CD8-positive, alpha-beta memory T cell (primary cell): Measurements from ENCODE around the gene FGD3. TPM values are rescaled to one million over a fixed set of nuclear protein-coding genes. Genes with fewer than 3 reads are reported as not detected.

ENCODE experiments used
- CTCF ChIA-PET: fragments of 350-600 bp; sonication (Branson Sonifier 250); formaldehyde crosslinking; loops from one replicate; lab custom pipeline; 2021; ENCODE audit warnings: antibody characterized with exemption; lab: Charles Lee
- POLR2A ChIA-PET: fragments of 350-600 bp; sonication (Branson Sonifier 250); formaldehyde crosslinking; loops from one replicate; lab custom pipeline; 2021; ENCODE audit warnings: antibody characterized with exemption; lab: Charles Lee
- DNase-seq, 5 donors: peaks; one replicate each; pipeline versions ENCODE4 v3.0.0 to v3.0.0-alpha.2; 2020 to 2022; ENCODE audit warnings: mixed read lengths in 1 of 5
- H3K27ac ChIP-seq: one replicate; pipeline ENCODE4 v1.7.0; 2013; ENCODE audit warnings: low read depth, mild to moderate bottlenecking, low read length, moderate library complexity
- H3K27me3 ChIP-seq: 2 replicates; pipeline ENCODE4 v1.7.0; 2013; ENCODE audit warnings: low read length, mild to moderate bottlenecking; ENCODE audit not compliant: insufficient read depth, poor library complexity, severe bottlenecking
- H3K36me3 ChIP-seq: 2 replicates; pipeline ENCODE4 v1.7.0; 2013; ENCODE audit warnings: mild to moderate bottlenecking, low read length, moderate library complexity; ENCODE audit not compliant: insufficient read depth
- H3K4me1 ChIP-seq: 2 replicates; pipeline ENCODE4 v1.7.0; 2013; ENCODE audit warnings: mild to moderate bottlenecking, low read length, moderate library complexity; ENCODE audit not compliant: insufficient read depth
- H3K4me3 ChIP-seq: 2 replicates; pipeline ENCODE4 v1.7.0; 2013; ENCODE audit warnings: mild to moderate bottlenecking, low read length
- H3K9me3 ChIP-seq: 2 replicates; pipeline ENCODE4 v1.7.0; 2013; ENCODE audit warnings: mild to moderate bottlenecking, low read length
- H3K27ac Mint-ChIP-seq, 8 donors: one replicate each; pipeline ENCODE4 v1.8.0; 2020 to 2021; ENCODE audit warnings: mixed read lengths in 8 of 8, mild to moderate bottlenecking in 6 of 8, inconsistent platforms in 3 of 8, moderate library complexity in 3 of 8
- H3K27me3 Mint-ChIP-seq, 2 donors: one replicate each; pipeline ENCODE4 v1.8.0; 2020 to 2021; ENCODE audit warnings: mixed read lengths in 2 of 2, mild to moderate bottlenecking in 1 of 2, moderate library complexity in 1 of 2
- H3K36me3 Mint-ChIP-seq, 3 donors: one replicate each; pipeline ENCODE4 v1.8.0; 2020 to 2021; ENCODE audit warnings: mixed read lengths in 3 of 3, inconsistent platforms in 1 of 3, mild to moderate bottlenecking in 1 of 3
- H3K4me1 Mint-ChIP-seq, 3 donors: one replicate each; pipeline ENCODE4 v1.8.0; 2020 to 2021; ENCODE audit warnings: mixed read lengths in 3 of 3, inconsistent platforms in 1 of 3, mild to moderate bottlenecking in 1 of 3
- H3K4me3 Mint-ChIP-seq, 7 donors: one replicate each; pipeline ENCODE4 v1.8.0; 2020 to 2021; ENCODE audit warnings: mixed read lengths in 7 of 7, mild to moderate bottlenecking in 6 of 7, moderate library complexity in 4 of 7, inconsistent platforms in 2 of 7
- H3K9me3 Mint-ChIP-seq, 5 donors: one replicate each; pipeline ENCODE4 v1.8.0; 2020 to 2022; ENCODE audit warnings: mixed read lengths in 5 of 5, mild to moderate bottlenecking in 3 of 5, moderate library complexity in 2 of 5, inconsistent platforms in 1 of 5
- polyA plus RNA-seq: library from polyadenylated mRNA; unstranded; fragments of 300-500 nt; fragmentation: Illumina TruSeq; gene quantifications from one replicate; pipeline ENCODE4 v1.2.3, GENCODE V29; 2021
- total RNA-seq, 2 experiments: library from RNA; stranded (reverse); gene quantifications; one replicate each; pipeline ENCODE4 v1.2.3, GENCODE V29; 2021

FGD3 gene
- total and polyA plus RNA-seq, 3 experiments from 2014 or later: 54.6 to 134 (median 56.5) TPM

DNA sequence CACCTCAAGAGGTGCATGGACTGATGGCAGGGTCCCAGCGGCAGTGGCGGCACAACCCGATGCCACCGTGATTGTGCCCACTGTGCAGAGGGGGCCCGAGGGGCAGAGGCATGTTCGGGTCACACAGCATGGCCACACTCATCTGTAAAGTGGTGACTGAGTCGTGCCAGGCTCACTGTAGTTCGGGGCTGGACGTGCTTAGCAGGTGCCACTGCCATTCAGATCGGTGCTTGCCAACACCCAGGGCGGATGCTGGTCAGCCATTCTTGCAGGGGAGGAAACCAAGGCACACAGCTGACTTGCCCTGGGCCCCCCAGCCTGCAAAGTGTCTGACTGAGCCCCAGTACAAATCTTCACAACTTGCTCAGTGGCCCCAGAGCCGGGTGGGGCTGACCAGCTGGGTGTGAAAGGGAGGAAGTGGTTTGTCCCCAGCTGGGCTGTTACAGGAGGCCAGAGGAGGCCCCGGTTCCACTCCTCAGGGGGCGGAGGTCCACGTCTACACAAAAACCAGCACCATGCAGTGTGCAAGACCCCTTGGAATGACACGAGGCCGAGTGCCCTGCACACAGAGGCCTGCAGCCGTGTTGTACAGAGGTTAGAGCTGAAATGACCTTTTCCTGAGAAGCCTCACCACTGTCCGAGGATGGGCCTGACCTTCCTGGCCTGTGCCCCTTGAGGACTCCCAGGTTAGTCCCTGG lies 17.9 kb downstream of the FGD3 start:
- Mint-ChIP-seq H3K27me3 (peaks cover 0 to 1% of the 10 kb centered on the region in 2 donors), H3K36me3 (peaks cover 12 to 60% (median 17%) of the 10 kb centered on the region in 3 donors), H3K4me3 (peak overlapping the region; percentile 91 to 95 (median 93)), H3K9me3 (peaks cover 0 to 7% (median 2%) of the 10 kb centered on the region in 5 donors), H3K27ac (peak overlapping the region; percentile 92 to 99 (median 98)), H3K4me1 (peaks cover 66 to 73% (median 70%) of the 10 kb centered on the region in 3 donors)
- H3K36me3 ChIP-seq: no peaks in the 10 kb centered on the region
- peak overlapping the region; percentile 90 for H3K27ac ChIP-seq
- CTCF ChIA-PET: interaction anchor here (1.2 to 5.0 kb wide), 6 partner anchors 8 to 103 kb away, joined by 3 to 24 read pairs (median 6); no protein-coding TSS in a partner anchor
- peaks cover 73% of the 10 kb centered on the region for H3K4me1 ChIP-seq
- peak overlapping the region; percentile 73 for H3K4me3 ChIP-seq
- DNase-seq: peak in 3 of 5 donors; percentile 26 to 60 (median 39)
- no peaks in the 10 kb centered on the region for H3K9me3 ChIP-seq
- H3K27me3 ChIP-seq: no peaks in the 10 kb centered on the region
- POLR2A ChIA-PET: interaction anchor here (1.0 to 1.8 kb wide), 8 partner anchors 10 to 131 kb away, joined by 3 to 6 read pairs (median 4); partner anchors contain the start of gene CARD19

DNA sequence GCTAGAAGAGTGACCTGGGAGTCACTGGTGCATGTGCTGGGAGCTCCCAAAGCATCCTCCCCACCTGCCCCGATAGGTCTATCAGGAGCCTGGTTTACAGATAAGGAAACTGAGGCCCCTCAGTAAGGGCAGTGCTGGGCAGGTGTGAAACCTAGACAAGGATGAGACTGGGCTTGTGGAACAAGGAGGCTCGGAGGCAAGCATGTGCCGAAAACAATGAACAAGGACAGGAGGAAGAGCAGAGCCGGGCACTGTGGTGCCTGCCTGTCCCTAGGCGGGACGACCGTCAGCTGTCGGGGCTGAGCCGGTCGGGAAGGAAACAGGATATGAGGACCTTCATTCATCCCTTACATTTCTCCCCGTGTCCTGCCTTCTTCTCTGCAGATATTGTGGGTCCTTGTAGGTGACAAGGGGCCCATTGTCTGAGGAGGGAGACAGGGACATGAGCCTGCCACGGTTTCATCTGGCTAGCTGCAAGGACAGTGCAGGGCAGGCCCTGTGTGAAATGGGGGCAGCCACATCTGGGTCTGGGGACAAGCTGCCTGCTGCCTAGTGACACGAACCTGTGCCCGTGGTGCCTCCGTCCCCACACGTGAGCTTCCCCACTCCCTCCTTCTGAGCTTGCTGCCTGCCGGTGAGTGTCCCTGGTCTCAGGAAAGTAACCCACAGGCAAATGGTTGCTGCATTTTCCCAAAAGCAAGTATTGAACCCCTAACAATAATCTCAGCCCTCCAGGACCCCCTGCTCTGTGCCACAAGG lies 18.6 kb downstream of the FGD3 start:
- Mint-ChIP-seq H3K9me3 (peaks cover 0 to 7% (median 2%) of the 10 kb centered on the region in 5 donors), H3K36me3 (peaks cover 12 to 62% (median 17%) of the 10 kb centered on the region in 3 donors), H3K27ac (peak overlapping the region; percentile 92 to 99 (median 98)), H3K4me1 (peaks cover 69 to 74% (median 71%) of the 10 kb centered on the region in 3 donors), H3K27me3 (peaks cover 0 to 1% of the 10 kb centered on the region in 2 donors), H3K4me3 (peak overlapping the region; percentile 91 to 95 (median 93))
- POLR2A ChIA-PET: interaction anchor here (1.0 to 1.8 kb wide), 8 partner anchors 11 to 130 kb away, joined by 3 to 6 read pairs (median 4); partner anchors contain the start of gene CARD19
- peaks cover 73% of the 10 kb centered on the region for H3K4me1 ChIP-seq
- CTCF ChIA-PET: interaction anchor here (1.2 to 5.0 kb wide), 8 partner anchors 9 to 102 kb away, joined by 3 to 24 read pairs (median 4); no protein-coding TSS in a partner anchor
- H3K27ac ChIP-seq: peak overlapping the region; percentile 90
- DNase-seq: no peak
- no peaks in the 10 kb centered on the region for H3K27me3 ChIP-seq
- no peaks in the 10 kb centered on the region for H3K9me3 ChIP-seq
- no peaks in the 10 kb centered on the region for H3K36me3 ChIP-seq
- peak overlapping the region; percentile 73 for H3K4me3 ChIP-seq

- peaks cover 0 to 7% (median 2%) of the 10 kb centered on the region in 5 donors for H3K9me3 Mint-ChIP-seq
- H3K36me3 Mint-ChIP-seq: peaks cover 12 to 65% (median 15%) of the 10 kb centered on the region in 3 donors
- H3K27me3 Mint-ChIP-seq: peaks cover 0 to 1% of the 10 kb centered on the region in 2 donors
- peak overlapping the region; percentile 92 to 99 (median 98) for H3K27ac Mint-ChIP-seq
- Histone ChIP-seq H3K4me1 (peaks cover 73% of the 10 kb centered on the region), H3K27me3 (no peaks in the 10 kb centered on the region), H3K36me3 (no peaks in the 10 kb centered on the region), H3K9me3 (no peaks in the 10 kb centered on the region), H3K27ac (peak overlapping the region; percentile 90), H3K4me3 (peak overlapping the region; percentile 73)
- DNase-seq: no peak
- CTCF ChIA-PET: interaction anchor here (1.2 to 5.0 kb wide), 6 partner anchors 9 to 80 kb away, joined by 3 to 24 read pairs (median 6); no protein-coding TSS in a partner anchor
- peaks cover 69 to 73% (median 71%) of the 10 kb centered on the region in 3 donors for H3K4me1 Mint-ChIP-seq
- POLR2A ChIA-PET: interaction anchor here (1.0 to 1.8 kb wide), 6 partner anchors 12 to 98 kb away, joined by 3 to 6 read pairs (median 4); no protein-coding TSS in a partner anchor
- peak overlapping the region; percentile 91 to 95 (median 93) for H3K4me3 Mint-ChIP-seq
Observed at GRCh38 chr9:92966518-92966800, 19.1 kb downstream of the FGD3 start.

DNA sequence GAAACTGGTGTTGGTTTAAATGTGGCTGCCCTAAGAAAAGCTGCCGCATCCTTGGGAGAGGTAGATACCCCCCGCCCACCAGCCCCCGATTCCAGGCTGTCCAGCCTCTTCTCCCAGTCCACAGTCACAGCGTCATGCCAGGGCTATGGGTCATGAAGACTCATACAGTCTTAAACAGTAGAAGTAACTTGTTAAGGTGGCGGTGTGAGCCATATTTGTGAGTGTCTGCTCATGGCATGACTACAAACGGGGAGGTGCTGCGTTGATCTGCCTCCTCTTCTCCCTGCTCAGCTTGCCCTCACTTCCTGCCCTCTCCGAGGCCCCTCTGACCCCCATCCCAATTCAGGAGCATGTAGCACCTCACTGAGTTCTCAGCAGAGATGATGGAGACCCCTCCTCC lies 20.8 kb downstream of the FGD3 start:
- Mint-ChIP-seq H3K27ac (peak overlapping the region; percentile 92 to 99 (median 98)), H3K9me3 (no peaks in the 10 kb centered on the region), H3K27me3 (no peaks in the 10 kb centered on the region), H3K4me3 (peak overlapping the region; percentile 91 to 95 (median 93)), H3K4me1 (peaks cover 74 to 76% (median 74%) of the 10 kb centered on the region in 3 donors), H3K36me3 (peaks cover 8 to 63% (median 14%) of the 10 kb centered on the region in 3 donors)
- ChIA-PET POLR2A (interaction anchor here (0.5 kb wide), 1 partner anchor 122 kb away, joined by 3 read pairs; no protein-coding TSS in a partner anchor), CTCF (interaction anchor here (1.0 to 5.0 kb wide), 3 partner anchors 11 to 35 kb away, joined by 3 to 24 read pairs (median 3); no protein-coding TSS in a partner anchor)
- Histone ChIP-seq H3K36me3 (no peaks in the 10 kb centered on the region), H3K4me1 (peaks cover 73% of the 10 kb centered on the region), H3K27ac (peak overlapping the region; percentile 22), H3K4me3 (peak overlapping the region; percentile 73), H3K9me3 (no peaks in the 10 kb centered on the region), H3K27me3 (no peaks in the 10 kb centered on the region)
- peak in 1 of 5 donors; percentile 48 for DNase-seq

GRCh38 chr9:92969516-92970466 lies 22.5 kb downstream of the FGD3 start:
- peaks cover 8 to 69% (median 16%) of the 10 kb centered on the region in 3 donors for H3K36me3 Mint-ChIP-seq
- H3K4me1 Mint-ChIP-seq: peaks cover 80 to 86% (median 80%) of the 10 kb centered on the region in 3 donors
- Histone ChIP-seq H3K36me3 (peaks cover 5% of the 10 kb centered on the region), H3K4me3 (peak overlapping the region; percentile 73), H3K4me1 (peaks cover 82% of the 10 kb centered on the region), H3K9me3 (no peaks in the 10 kb centered on the region), H3K27ac (peak overlapping the region; percentile 19), H3K27me3 (no peaks in the 10 kb centered on the region)
- no peak for DNase-seq
- peak overlapping the region; percentile 91 to 95 (median 93) for H3K4me3 Mint-ChIP-seq
- ChIA-PET CTCF (no interaction called here), POLR2A (interaction anchor here (1.2 kb wide), 1 partner anchor 55 kb away, joined by 3 read pairs; no protein-coding TSS in a partner anchor)
- peak overlapping the region; percentile 92 to 99 (median 98) for H3K27ac Mint-ChIP-seq
- no peaks in the 10 kb centered on the region for H3K27me3 Mint-ChIP-seq
- no peaks in the 10 kb centered on the region for H3K9me3 Mint-ChIP-seq

DNA sequence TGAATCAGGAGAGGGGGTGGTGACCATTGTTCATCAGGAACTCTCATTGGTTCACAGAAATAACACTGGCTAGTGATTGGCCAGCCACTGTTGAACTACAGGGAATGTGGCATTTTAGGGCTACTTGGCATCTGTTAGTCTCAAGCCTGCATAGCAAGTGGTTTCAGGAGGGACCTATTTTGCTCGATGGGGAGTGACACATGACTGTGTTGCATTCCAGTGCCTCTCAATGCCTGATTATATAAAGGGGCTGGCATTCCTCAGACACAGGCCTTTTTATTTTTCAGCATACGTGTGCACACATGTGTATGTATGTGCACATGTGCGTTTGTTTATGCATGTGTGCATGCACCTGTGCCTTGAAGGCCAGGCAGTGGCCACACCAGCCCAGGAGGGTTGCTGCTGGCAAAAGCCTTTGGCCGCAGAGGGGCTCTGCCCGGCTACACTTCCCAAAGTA lies 23.2 kb downstream of the FGD3 start:
- peak overlapping the region; percentile 73 for H3K4me3 ChIP-seq
- CTCF ChIA-PET: no interaction called here
- peaks cover 8 to 68% (median 16%) of the 10 kb centered on the region in 3 donors for H3K36me3 Mint-ChIP-seq

More for the DNA sequence above, 23.2 kb downstream of the FGD3 start:
- Mint-ChIP-seq H3K27me3 (no peaks in the 10 kb centered on the region), H3K4me3 (peak overlapping the region; percentile 72 to 95 (median 93)), H3K9me3 (no peaks in the 10 kb centered on the region), H3K4me1 (peaks cover 81 to 92% (median 84%) of the 10 kb centered on the region in 3 donors), H3K27ac (peak overlapping the region; percentile 92 to 99 (median 98))
- no peaks in the 10 kb centered on the region for H3K9me3 ChIP-seq
- peaks cover 8% of the 10 kb centered on the region for H3K36me3 ChIP-seq
- no peak for DNase-seq
- peaks cover 89% of the 10 kb centered on the region for H3K4me1 ChIP-seq
- H3K27ac ChIP-seq: no peak overlapping the region
- POLR2A ChIA-PET: no interaction called here
- H3K27me3 ChIP-seq: no peaks in the 10 kb centered on the region
